OCI-LY7 (cell line): ENCODE measurements around the gene NDUFS5. TPM values are rescaled to one million over a fixed set of nuclear protein-coding genes. Genes with fewer than 3 reads are reported as not detected.

Experiments used
- BruUV-seq: library from RNA; stranded (reverse); fragments of 400-500 nt; replicated peaks from 2 replicates; lab custom pipeline; 2021; lab: Mats Ljungman, UMichigan
- CTCF ChIA-PET: fragments of 300-600 bp; sonication (Branson Sonifier 250); formaldehyde crosslinking; loops from one replicate; lab custom pipeline; 2022; ENCODE audit warnings: antibody characterized with exemption; ENCODE audit not compliant: unreplicated experiment; lab: Charles Lee
- POLR2A ChIA-PET: fragments of 300-600 bp; sonication (Branson Sonifier 250); formaldehyde crosslinking; loops from one replicate; lab custom pipeline; 2022; ENCODE audit warnings: antibody characterized with exemption; lab: Charles Lee
- DNase-seq: peaks from one replicate; pipeline ENCODE4 v3.0.0-alpha.2; 2015; ENCODE audit warnings: low spot score
- H2AFZ ChIP-seq: fragments of 200-600 bp; sonication (generic), shearing (Covaris generic); 2 replicates; pipeline ENCODE4 v1.6.1; 2014; ENCODE audit warnings: mild to moderate bottlenecking, antibody characterized with exemption, low read length, moderate library complexity
- H3K27ac ChIP-seq: fragments of 200-600 bp; sonication (generic); 2 replicates; pipeline ENCODE4 v1.5.1; 2014; ENCODE audit warnings: mixed run types, low read depth, mild to moderate bottlenecking, moderate library complexity, low read length, inconsistent platforms; ENCODE audit not compliant: poor library complexity, severe bottlenecking
- H3K36me3 ChIP-seq: fragments of 200-600 bp; sonication (generic); 2 replicates; pipeline ENCODE4 v1.6.1; 2014; ENCODE audit warnings: mild to moderate bottlenecking, antibody characterized with exemption, low read length, moderate library complexity, mixed read lengths; ENCODE audit not compliant: insufficient read depth
- H3K4me1 ChIP-seq: fragments of 200-600 bp; sonication (generic); 2 replicates; pipeline ENCODE4 v1.5.1; 2014; ENCODE audit warnings: mild to moderate bottlenecking, low read length; ENCODE audit not compliant: insufficient read depth, poor library complexity, severe bottlenecking
- H3K4me2 ChIP-seq: fragments of 200-600 bp; sonication (generic); 2 replicates; pipeline ENCODE4 v1.6.1; 2014; ENCODE audit warnings: mild to moderate bottlenecking, low read length
- H3K4me3 ChIP-seq: fragments of 200-600 bp; sonication (generic); 2 replicates; pipeline ENCODE4 v1.5.1; 2014; ENCODE audit warnings: mild to moderate bottlenecking, low read depth, low read length; ENCODE audit not compliant: poor library complexity, severe bottlenecking
- H3K79me2 ChIP-seq: fragments of 200-600 bp; sonication (generic); 2 replicates; pipeline ENCODE4 v1.6.1; 2016; ENCODE audit warnings: low read depth, mild to moderate bottlenecking, low read length, moderate library complexity, mixed read lengths; ENCODE audit not compliant: insufficient read depth
- H3K9me2 ChIP-seq: fragments of 200-600 bp; sonication (generic); 2 replicates; pipeline ENCODE4 v1.6.1; 2016; ENCODE audit warnings: mild to moderate bottlenecking, low read length, mixed read lengths; ENCODE audit not compliant: insufficient read depth
- H3K9me3 ChIP-seq: fragments of 200-600 bp; sonication (generic); 2 replicates; pipeline ENCODE4 v1.6.1; 2014; ENCODE audit warnings: mild to moderate bottlenecking, mixed run types, low read length, mixed read lengths
- H4K20me1 ChIP-seq: fragments of 200-600 bp; sonication (generic); 2 replicates; pipeline ENCODE4 v1.6.1; 2014; ENCODE audit warnings: mild to moderate bottlenecking, antibody characterized with exemption, low read length, moderate library complexity, mixed read lengths; ENCODE audit not compliant: insufficient read depth
- CTCF ChIP-seq: fragments of 200-600 bp; sonication (generic); conservative IDR thresholded peaks from 2 replicates; pipeline ENCODE4 v1.5.1; 2014; ENCODE audit warnings: mild to moderate bottlenecking, antibody characterized with exemption, low read length, moderate library complexity, mixed read lengths
- EZH2phosphoT487 ChIP-seq: fragments of 200-600 bp; sonication (generic); IDR thresholded peaks from 2 replicates; pipeline ENCODE4 v1.6.1; 2018; ENCODE audit warnings: low read depth, borderline replicate concordance, mild to moderate bottlenecking, mixed run types, antibody characterized with exemption, low read length, moderate library complexity, mixed read lengths
- intact Hi-C: fragments of 100-400 bp; cut with micrococcal nuclease; formaldehyde crosslinking; loops from one replicate; pipeline ENCODE4 v1.10.0; 2022; ENCODE audit not compliant: unreplicated experiment
- total RNA-seq, 2 experiments: library from RNA; depleted of rRNA in 1 of 2; stranded (reverse); fragments of >200 nt in 1 of 2; shearing (Covaris generic) in 1 of 2; gene quantifications; 2 replicates each; pipeline ENCODE4 v1.2.3, GENCODE V29; 2014 to 2022

NDUFS5 gene
- total RNA-seq, 2 experiments from 2014 or later: 161 to 255 TPM

GRCh38 chr1:39034114-39034654, 8.0 kb downstream of the NDUFS5 start:
- no peak for DNase-seq
- BruUV-seq: no TSS peak
- Histone ChIP-seq H3K4me1 (no peaks in the 10 kb centered on the region), H3K79me2 (peaks cover 4% of the 10 kb centered on the region; the same call in 1 of the 2 replicates), H3K4me3 (no peak overlapping the region), H3K9me2 (no peaks in the 10 kb centered on the region), H2AFZ (no peak overlapping the region), H3K9me3 (no peaks in the 10 kb centered on the region), H3K36me3 (peaks cover 86% of the 10 kb centered on the region), H3K27ac (no peak overlapping the region), H4K20me1 (no peaks in the 10 kb centered on the region), H3K4me2 (no peak overlapping the region)
- TF ChIP-seq EZH2phosphoT487: no peak
- no peak for TF ChIP-seq CTCF
- ChIA-PET POLR2A (interaction anchor here (2.1 kb wide), 1 partner anchor 8 kb away, joined by 6 read pairs; the partner anchor contains the start of gene NDUFS5), CTCF (no interaction called here)
- intact Hi-C loops: no loop called here

- ChIA-PET POLR2A (no interaction called here), CTCF (no interaction called here)
- intact Hi-C loops: no loop called here
- Histone ChIP-seq H4K20me1 (no peaks in the 10 kb centered on the region), H3K9me2 (no peaks in the 10 kb centered on the region), H3K4me3 (no peak overlapping the region), H2AFZ (no peak overlapping the region), H3K36me3 (peaks cover 63% of the 10 kb centered on the region), H3K9me3 (no peaks in the 10 kb centered on the region), H3K79me2 (no peaks in the 10 kb centered on the region), H3K4me2 (no peak overlapping the region), H3K27ac (no peak overlapping the region), H3K4me1 (no peaks in the 10 kb centered on the region)
- BruUV-seq: no TSS peak
- TF ChIP-seq CTCF (no peak), EZH2phosphoT487 (no peak)
- DNase-seq: no peak
Observed at GRCh38 chr1:39036678-39037077, 10.5 kb downstream of the NDUFS5 start.

DNA sequence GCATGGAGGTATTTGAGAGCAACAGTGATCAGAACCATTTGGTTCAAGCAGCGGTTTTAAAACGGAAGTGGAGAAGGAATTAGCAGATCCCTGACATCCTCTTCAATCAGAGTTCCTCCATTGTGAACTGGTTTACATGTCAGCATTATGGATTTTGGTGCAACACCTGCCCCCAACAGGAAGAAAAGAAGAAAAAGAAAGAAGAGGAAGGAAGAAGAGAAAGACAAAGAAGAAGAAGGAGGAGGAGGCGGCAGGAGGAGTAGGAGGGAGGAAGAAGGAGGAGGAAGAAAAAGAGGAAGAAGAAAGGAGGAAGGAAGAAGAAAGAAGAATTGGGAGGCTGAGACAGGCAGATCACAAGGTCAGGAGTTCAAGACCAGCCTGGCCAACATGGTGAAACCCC, 17.4 kb downstream of the NDUFS5 start:
- ChIA-PET CTCF (no interaction called here), POLR2A (no interaction called here)
- no peak overlapping the region for H3K4me2 ChIP-seq
- peaks cover 2% of the 10 kb centered on the region for H3K36me3 ChIP-seq
- H2AFZ ChIP-seq: no peak overlapping the region
- intact Hi-C loops: no loop called here
- H3K9me2 ChIP-seq: no peaks in the 10 kb centered on the region
- H3K9me3 ChIP-seq: no peaks in the 10 kb centered on the region
- TF ChIP-seq EZH2phosphoT487 (no peak), CTCF (no peak)
- DNase-seq: no peak
- H3K79me2 ChIP-seq: no peaks in the 10 kb centered on the region
- H3K4me3 ChIP-seq: no peak overlapping the region
- no TSS peak for BruUV-seq
- H3K4me1 ChIP-seq: peaks cover 9% of the 10 kb centered on the region
- no peak overlapping the region for H3K27ac ChIP-seq
- H4K20me1 ChIP-seq: no peaks in the 10 kb centered on the region
